Loucy (cell line): Measurements from ENCODE around the gene RANBP3L.

Source experiments
- CTCF ChIP-seq: fragments of 200-600 bp; sonication (generic); conservative IDR thresholded peaks from 2 replicates; pipeline ENCODE4 v1.5.1; 2014; ENCODE audit warnings: mild to moderate bottlenecking, antibody characterized with exemption, low read length
- EZH2phosphoT487 ChIP-seq: fragments of 200-600 bp; IDR thresholded peaks from 2 replicates; pipeline ENCODE4 v1.6.1; 2018; ENCODE audit warnings: antibody characterized with exemption, mild to moderate bottlenecking, moderate library complexity, borderline replicate concordance

DNA sequence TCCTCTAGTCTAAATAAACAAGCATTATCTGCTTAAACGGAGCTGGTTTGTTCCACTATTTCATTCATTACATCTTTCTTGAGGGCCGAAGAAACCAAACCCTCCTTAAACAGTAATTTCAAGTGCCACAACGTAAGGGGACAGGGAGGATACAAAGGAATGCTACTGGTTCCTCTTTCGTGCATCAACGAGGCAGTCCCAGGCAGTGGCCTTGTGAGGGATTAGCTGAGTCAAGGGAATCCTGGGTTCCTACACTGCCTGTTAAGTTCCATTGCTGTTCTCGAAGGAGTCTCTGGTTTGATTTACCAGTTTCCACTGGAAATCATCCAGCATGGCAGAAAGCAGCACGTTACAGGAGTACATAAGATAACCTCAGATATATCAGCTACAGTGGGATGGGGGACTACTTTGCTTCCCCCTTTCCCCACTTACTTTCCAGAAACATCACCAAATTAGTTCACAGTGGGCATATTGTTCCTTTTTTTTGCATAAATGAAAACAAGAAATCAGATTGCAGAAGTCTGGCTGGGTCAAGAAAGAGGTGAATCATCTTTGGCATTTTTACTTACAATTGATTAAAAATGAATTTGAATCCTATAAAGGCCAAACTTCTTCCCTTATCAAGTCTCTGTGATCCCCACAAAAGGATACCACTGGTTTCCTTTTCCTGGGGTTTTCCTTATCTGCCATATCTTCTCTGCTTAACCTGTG lies 2.5 kb upstream of the RANBP3L start:
- no peak for TF ChIP-seq CTCF
- TF ChIP-seq EZH2phosphoT487, result no peak
